ENCODE results near the gene FLT1.

DNA sequence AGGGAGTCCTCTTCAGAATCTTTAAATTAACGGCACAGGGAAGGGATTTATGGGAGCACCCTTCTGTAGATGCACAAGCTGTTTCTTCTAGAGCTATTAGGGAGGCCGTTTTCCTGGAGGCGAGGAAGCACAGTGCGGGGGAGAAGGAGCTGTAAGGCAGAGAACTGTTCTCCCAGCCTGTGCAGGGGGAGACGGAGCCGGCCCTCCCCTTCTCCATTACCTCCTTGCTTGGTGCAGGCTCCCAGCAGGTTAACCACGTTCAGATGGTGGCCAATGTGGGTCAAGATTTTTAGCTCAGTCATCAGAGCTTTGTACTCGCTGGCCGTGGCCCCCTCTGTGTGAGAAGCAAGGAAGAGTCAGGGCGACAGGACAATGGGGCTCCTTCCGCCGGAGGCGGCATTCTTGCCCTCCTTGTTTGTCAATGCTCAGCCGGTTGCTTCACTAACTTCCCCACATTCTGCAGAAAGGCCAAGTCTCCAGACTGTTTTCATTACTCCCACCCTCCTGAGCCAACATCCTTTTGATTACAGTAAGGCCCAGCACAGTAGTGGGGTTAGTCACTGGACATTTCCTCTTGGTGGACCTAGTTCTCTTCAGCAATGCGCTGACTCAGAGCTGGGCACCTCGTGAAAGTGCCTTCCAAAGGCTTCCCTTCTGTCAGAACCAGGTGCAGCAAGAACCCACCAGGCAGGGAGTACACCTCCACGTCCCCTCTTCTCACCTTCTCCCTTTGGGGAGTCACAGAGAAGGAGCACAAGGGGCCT, 165.4 kb downstream of the FLT1 start:
- TF ChIP-seq, protein P1, sequence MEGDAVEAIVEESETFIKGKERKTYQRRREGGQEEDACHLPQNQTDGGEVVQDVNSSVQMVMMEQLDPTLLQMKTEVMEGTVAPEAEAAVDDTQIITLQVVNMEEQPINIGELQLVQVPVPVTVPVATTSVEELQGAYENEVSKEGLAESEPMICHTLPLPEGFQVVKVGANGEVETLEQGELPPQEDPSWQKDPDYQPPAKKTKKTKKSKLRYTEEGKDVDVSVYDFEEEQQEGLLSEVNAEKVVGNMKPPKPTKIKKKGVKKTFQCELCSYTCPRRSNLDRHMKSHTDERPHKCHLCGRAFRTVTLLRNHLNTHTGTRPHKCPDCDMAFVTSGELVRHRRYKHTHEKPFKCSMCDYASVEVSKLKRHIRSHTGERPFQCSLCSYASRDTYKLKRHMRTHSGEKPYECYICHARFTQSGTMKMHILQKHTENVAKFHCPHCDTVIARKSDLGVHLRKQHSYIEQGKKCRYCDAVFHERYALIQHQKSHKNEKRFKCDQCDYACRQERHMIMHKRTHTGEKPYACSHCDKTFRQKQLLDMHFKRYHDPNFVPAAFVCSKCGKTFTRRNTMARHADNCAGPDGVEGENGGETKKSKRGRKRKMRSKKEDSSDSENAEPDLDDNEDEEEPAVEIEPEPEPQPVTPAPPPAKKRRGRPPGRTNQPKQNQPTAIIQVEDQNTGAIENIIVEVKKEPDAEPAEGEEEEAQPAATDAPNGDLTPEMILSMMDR (CRISPR knock-in tag; IDR thresholded peaks at IDR 0.05): no peak
- TF ChIP-seq, protein P2, sequence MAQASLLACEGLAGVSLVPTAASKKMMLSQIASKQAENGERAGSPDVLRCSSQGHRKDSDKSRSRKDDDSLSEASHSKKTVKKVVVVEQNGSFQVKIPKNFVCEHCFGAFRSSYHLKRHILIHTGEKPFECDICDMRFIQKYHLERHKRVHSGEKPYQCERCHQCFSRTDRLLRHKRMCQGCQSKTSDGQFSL (CRISPR knock-in tag; IDR thresholded peaks at IDR 0.05): no peak
- TF ChIP-seq MATR3 (CRISPR knock-in tag; IDR thresholded peaks at IDR 0.05): no peak
- no peak for TF ChIP-seq ZNF713 (CRISPR knock-in tag; IDR thresholded peaks at IDR 0.05)
- TF ChIP-seq EP300 (IDR thresholded peaks at IDR 0.05; ENCODE audit: low read depth in 2 of 2, low read length in 2 of 2): no peak
- no peak for TF ChIP-seq EP300 (CRISPR knock-in tag; IDR thresholded peaks at IDR 0.05; ENCODE audit: borderline replicate concordance)
- TF ChIP-seq SMAD9 (CRISPR knock-in tag; IDR thresholded peaks at IDR 0.05): no peak
- TF ChIP-seq PRDM10 (CRISPR knock-in tag; IDR thresholded peaks at IDR 0.05; ENCODE audit: low read depth): no peak
